ENCODE measurements around the gene MAD1L1. TPM values are rescaled to one million over a fixed set of nuclear protein-coding genes. Genes with fewer than 3 reads are reported as not detected.

MAD1L1 gene
- total and polyA plus RNA-seq, 7 donors, result 11.7 to 17.5 (median 15.6) TPM

- H3K27ac ChIP-seq, result no peak overlapping the region
- H3K27me3 ChIP-seq (ENCODE audit: insufficient read depth in 3 of 3, low read length in 2 of 3), result peaks cover 0 to 3% (median 0%) of the 10 kb centered on the region in 3 donors
- no peaks in the 10 kb centered on the region for H3K36me3 ChIP-seq (ENCODE audit: insufficient read depth in 1 of 2, low read depth in 1 of 2)
- TF ChIP-seq CTCF (IDR thresholded peaks at IDR 0.05), result no peak
- peak in 1 of 2 donors; percentile 56 for DNase-seq
- H3K4me3 ChIP-seq, result no peak overlapping the region
- WGBS, 3 donors, result 31 to 39% (median 37%) methylated on average over 9 of the region's 9 CpGs
- H3K9me3 ChIP-seq, result no peaks in the 10 kb centered on the region
- no peak for ATAC-seq
- peaks cover 4% of the 10 kb centered on the region for H3K4me1 ChIP-seq
- intact Hi-C loops (cut with DNase I), result loop anchor here (10.0 kb wide), 1 partner anchor 393 kb away; no protein-coding TSS in a partner anchor
These were observed 420.8 kb downstream of the MAD1L1 start for GRCh38 chr7:1811850-1812508.

DNA sequence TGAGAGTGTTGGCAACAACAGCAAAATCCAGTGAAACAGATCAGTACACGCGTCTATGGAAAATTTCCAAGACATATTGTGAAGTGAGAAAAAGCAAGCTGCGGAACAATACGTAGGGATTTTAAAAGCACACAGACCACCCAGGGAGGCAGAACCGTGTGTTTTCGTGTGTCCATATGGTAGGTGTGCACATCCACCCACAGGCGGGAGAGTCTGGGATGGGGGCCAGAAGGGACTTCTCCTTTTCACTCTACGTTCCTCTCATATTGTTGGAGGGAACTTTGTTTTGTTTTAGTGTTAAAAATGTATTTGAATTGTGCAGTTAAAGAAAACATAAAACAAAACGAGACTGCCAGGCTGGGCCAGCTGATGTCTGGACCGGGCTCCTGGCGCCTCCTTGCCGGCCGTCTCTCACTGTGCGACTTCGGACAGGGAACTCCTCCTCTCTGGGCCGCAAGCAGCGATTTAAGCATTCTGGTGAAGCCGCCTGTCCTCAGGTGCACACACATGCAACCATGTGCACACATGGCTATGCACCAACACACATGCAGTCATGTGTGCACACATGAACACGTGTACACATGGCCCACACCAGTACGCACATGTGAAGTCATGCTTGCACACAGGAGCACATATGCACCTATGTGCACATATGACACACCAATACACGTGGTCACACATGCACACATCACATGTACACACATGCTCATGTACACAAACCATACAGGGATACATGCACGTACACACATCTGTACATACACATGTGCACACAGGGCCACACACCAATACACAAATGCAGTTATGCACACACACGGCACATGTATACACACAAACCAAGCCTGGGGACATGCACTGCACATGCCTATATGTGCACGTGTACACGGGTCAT is 421.5 kb downstream of the MAD1L1 start:
- no peak for TF ChIP-seq CTCF (IDR thresholded peaks at IDR 0.05)
- intact Hi-C loops (cut with DNase I), result loop anchor here (10.0 kb wide), 1 partner anchor 394 kb away; no protein-coding TSS in a partner anchor
- peaks cover 0 to 3% (median 0%) of the 10 kb centered on the region in 3 donors for H3K27me3 ChIP-seq (ENCODE audit: insufficient read depth in 3 of 3, low read length in 2 of 3)
- H3K27ac ChIP-seq, result no peak overlapping the region
- DNase-seq, result no peak
- WGBS, 3 donors, result 62 to 67% (median 66%) methylated on average over 25 of the region's 25 CpGs
- no peak for ATAC-seq
- no peaks in the 10 kb centered on the region for H3K9me3 ChIP-seq
- no peak overlapping the region for H3K4me3 ChIP-seq
- H3K4me1 ChIP-seq, result peaks cover 4% of the 10 kb centered on the region
- no peaks in the 10 kb centered on the region for H3K36me3 ChIP-seq (ENCODE audit: insufficient read depth in 1 of 2, low read depth in 1 of 2)

GRCh38 chr7:1810521-1810920 is 422.2 kb downstream of the MAD1L1 start:
- Histone ChIP-seq H3K27me3 (ENCODE audit: insufficient read depth in 3 of 3, low read length in 2 of 3) (peaks cover 0 to 3% (median 0%) of the 10 kb centered on the region in 3 donors), H3K27ac (no peak overlapping the region), H3K4me3 (no peak overlapping the region), H3K36me3 (ENCODE audit: insufficient read depth in 1 of 2, low read depth in 1 of 2) (no peaks in the 10 kb centered on the region), H3K9me3 (no peaks in the 10 kb centered on the region), H3K4me1 (peaks cover 4% of the 10 kb centered on the region)
- intact Hi-C loops (cut with DNase I), result loop anchor here (10.0 kb wide), 1 partner anchor 394 kb away; no protein-coding TSS in a partner anchor
- no peak for ATAC-seq
- no peak for TF ChIP-seq CTCF (IDR thresholded peaks at IDR 0.05)
- DNase-seq, result peak in 1 of 2 donors; percentile 52
- 49 to 57% (median 52%) methylated on average over 16 of the region's 16 CpGs for WGBS, 3 donors

DNA sequence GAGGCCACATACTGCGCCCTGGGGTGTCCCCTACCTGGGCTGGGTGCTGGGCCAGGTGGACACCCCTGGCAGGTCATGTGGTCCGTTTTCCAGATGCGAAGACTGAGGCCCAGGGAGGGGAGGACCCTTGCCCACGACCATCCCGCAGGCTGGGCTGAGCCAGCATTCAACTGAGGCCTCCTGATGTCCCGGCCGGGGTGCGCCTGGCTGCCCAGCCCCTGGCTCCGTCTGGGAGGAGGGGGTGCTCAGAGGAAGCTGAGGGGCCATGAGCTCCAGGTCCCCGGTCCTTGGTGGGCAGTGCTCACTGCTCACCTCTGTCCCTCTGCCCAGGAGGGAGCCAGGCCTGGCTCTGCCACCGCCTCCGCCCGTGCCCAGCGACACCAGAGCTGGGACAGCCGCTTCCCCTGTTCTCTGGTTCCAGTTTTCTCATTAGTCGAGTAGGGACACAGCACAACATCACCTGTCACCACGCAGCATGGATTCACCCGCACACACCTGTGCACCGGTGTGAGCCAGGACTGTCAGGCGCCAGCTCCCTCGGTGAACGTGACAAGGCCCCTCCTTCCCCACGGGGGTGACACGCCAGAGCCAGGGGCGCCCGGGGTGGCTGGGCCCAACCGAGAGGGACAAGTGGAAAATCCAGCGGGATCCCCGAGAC is 423.0 kb downstream of the MAD1L1 start:
- H3K9me3 ChIP-seq, result no peaks in the 10 kb centered on the region
- no peaks in the 10 kb centered on the region for H3K36me3 ChIP-seq (ENCODE audit: insufficient read depth in 1 of 2, low read depth in 1 of 2)
- no peak for DNase-seq
- H3K4me1 ChIP-seq, result peaks cover 4% of the 10 kb centered on the region
- TF ChIP-seq CTCF (IDR thresholded peaks at IDR 0.05), result no peak
- H3K27me3 ChIP-seq (ENCODE audit: insufficient read depth in 3 of 3, low read length in 2 of 3), result peaks cover 0 to 3% (median 0%) of the 10 kb centered on the region in 3 donors
- 79 to 82% (median 81%) methylated on average over 29 of the region's 29 CpGs for WGBS, 3 donors
- no peak overlapping the region for H3K27ac ChIP-seq
- ATAC-seq, result no peak
- H3K4me3 ChIP-seq, result no peak overlapping the region
- intact Hi-C loops (cut with DNase I), result loop anchor here (10.0 kb wide), 1 partner anchor 395 kb away; no protein-coding TSS in a partner anchor
